Suppressor macrophage treated with lipopolysaccharide for 4 hours (primary cell): Measurements from ENCODE around the gene QSER1.
"Not testable (repeated sequence)": the region's sequence is repeated elsewhere in the genome, so short reads cannot be mapped to it uniquely, and the experiment has no call there.

Experiments
- DNase-seq: peaks from one replicate; pipeline ENCODE4 v3.0.0-alpha.2; 2020

The QSER1 gene

GRCh38 chr11:32937283-32937682 is 44.7 kb downstream of the QSER1 start:
- not testable (repeated sequence) for DNase-seq

- peak; percentile 33 for DNase-seq
Measured at GRCh38 chr11:32939046-32939445, 46.4 kb downstream of the QSER1 start.

DNA sequence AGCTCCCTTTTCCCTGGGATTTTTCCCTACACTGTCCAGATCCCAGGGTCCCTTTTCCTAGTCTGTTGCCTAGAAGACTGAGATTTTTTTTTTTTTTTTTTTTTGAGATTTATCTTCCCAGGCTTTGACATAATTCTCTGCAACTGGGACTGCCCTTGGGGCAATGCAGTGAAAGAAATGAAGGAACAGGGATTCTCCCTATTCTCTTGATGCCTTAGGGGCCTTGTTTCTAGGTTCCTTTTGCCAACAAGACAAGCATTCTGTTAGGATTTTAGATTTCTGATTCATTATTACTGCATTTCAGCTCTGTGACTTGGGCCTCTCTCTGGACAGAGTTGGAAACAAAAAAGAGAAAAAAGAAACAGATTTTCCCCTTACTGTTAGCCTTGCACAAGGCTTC is 47.3 kb downstream of the QSER1 start:
- DNase-seq: no peak

- DNase-seq: peak; percentile 61
Measured at GRCh38 chr11:32940865-32941264, 48.3 kb downstream of the QSER1 start.

GRCh38 chr11:32947978-32948377 is 55.4 kb downstream of the QSER1 start:
- peak; percentile 46 for DNase-seq

- DNase-seq: no peak
Measured at GRCh38 chr11:32949739-32950138, 57.1 kb downstream of the QSER1 start.

DNA sequence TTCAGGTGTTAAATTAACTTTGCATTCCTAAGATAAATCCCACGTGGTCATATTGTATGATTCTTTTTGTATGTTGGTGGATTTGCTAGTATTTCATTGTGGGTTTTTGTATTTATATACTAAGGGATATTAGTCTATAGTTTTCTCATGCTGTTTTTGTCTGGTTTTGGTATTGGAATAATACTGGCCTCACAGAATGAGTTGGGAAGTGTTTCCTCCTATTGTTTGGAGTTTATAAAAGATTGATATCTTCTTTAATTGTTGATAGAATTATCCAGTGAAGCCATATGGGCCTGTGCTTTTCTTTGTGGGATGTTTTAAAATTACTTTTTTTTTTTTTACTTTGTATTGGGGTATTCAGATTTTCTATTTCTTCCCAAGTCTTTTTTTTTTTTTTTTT is 59.8 kb downstream of the QSER1 start:
- DNase-seq: no peak

GRCh38 chr11:32953700-32954099 is 61.1 kb downstream of the QSER1 start:
- DNase-seq: no peak

DNA sequence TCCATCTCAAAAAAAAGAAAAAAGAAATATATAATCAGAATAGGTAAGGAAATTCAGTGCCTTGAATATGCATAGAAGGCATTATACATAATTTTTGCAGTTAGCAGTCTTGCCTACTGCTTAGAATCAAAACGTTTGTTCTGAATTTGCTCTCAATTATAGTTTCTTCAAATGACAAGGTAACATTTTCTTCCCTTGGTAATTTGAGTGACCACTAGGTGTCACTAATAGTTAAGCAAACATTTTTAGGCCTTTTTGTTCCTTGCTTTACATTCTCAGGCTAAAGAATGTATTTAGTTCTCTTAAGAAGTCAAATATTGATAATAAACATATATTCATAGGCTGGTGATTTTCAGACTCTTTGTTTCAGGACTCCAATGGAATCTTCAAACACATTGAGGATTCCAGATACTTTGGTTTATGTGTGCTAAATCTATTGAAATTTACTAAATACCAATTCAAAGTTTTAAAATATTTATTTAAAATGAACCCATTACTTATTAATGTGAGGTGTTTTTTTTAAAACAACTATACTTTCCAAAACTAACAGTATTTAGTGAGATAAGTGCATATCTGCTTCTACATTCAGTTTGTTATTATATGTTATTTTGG is 68.0 kb downstream of the QSER1 start:
- peak; percentile 64 for DNase-seq

DNA sequence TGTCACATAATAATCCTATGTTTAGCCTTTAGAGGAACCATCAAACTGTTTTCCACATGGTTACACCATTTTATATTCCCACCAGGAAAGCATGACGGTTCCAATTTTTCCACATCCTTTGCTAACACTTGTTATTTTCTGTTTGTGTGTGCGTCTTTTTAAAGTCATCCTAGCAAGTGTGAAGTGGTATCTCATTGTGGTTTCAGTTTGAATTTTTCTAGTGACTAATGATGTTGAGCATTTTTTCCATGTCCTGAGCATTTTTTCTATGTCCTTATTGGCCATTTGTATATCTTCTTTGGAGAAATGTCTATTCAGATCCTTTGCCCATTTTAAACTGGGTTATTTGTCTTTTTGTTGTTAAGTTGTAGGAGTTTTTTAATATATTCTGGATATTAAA is 69.4 kb downstream of the QSER1 start:
- no peak for DNase-seq

DNA sequence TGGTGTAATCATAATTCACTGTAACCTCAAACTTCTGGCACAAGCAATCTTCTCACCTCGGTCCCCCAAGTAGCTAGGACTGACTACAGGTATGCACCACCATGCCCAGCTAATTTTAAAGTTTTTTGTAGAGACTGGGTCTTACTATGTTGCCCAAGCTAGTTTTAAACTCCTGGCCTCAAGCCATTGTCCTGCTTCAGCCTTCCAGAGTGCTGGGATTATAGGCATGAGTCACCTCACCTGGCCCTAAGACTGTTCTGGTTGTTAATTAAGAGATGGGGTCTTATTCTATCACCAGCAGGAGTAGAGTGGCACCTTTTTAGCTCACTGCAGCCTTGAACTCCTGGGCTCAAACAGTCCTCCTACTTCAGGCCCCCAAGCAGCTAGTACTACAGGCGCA is 71.1 kb downstream of the QSER1 start:
- DNase-seq: no peak

- no peak for DNase-seq
Measured at GRCh38 chr11:32968541-32968940, 75.9 kb downstream of the QSER1 start.

DNA sequence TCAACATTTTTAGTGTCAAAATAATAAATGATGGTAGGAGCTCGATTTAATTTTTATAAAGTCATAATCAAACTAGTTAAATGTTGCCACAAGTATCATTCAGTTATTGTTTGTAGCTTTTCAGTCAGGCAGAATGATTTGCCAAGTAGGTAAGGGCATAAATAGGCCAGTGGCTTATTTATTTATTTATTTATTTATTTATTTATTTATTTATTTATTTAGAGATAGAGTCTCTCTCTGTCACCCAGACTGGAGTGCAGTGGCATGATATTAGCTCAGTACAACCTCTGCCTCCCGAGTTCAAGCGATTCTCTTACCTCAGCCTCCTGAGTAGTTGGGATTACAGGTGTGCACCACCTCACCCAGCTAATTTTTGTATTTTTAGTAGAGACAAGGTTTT is 79.6 kb downstream of the QSER1 start:
- DNase-seq: not testable (repeated sequence)

DNA sequence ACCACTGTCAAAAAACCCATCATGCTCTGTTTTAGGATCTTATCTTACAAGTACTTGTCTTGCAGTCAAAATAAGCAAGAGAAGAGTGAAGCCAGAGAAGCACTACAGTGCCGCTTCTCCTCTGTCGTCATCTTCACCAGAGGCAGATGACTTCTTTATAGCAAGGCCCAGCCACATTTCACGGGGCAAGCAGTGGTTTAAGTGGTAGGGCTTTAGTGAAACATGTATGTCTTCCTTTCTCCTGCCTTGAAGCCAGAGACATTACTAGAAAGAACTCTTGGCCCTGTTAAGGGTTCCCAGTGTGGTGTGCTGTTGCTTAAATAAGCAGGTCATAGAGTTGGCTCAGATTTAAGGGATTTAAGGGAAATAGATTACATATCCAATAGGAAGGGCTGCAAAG is 80.2 kb downstream of the QSER1 start:
- DNase-seq: no peak

DNA sequence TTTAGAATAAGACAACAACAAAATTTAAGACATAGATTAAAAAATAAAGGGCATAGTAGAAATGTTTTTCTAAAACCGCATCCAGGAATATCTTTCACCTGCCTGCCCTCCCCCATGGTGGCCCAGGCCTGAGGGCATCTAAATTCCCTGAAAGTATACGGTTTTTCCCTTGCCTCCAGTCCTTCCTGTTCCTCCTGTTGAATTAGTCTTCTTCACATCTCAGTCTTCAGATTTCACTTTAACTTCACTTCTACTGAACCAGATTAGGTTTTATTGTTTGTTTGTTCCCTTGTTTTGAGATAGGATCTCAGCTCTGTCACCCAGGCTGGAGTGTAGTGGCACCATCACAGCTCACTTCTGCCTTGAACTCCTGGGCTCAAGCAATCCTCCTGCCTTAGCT is 90.0 kb downstream of the QSER1 start:
- no peak for DNase-seq

- no peak for DNase-seq
Measured at GRCh38 chr11:32983506-32983905, 90.9 kb downstream of the QSER1 start.

- DNase-seq: no peak
Measured at GRCh38 chr11:32985600-32985999, 93.0 kb downstream of the QSER1 start.

DNA sequence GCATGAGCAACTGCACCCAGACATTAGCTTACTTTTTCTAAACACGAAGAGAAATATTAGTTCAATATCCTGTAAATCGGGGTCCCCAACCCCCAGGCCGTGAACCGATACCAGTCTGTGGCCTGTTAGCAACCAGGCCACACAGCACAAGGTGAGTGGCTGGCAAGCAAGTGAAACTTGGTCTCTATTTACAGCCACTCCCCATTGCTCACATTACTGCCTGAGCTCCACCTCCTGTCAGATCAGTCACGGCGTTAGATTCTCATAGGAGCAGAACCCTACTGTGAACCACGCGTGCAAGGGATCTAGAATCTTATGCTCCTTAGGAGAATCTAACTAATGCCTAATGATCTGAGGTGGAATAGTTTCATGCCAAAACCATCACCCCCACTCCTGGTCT is 95.2 kb downstream of the QSER1 start:
- DNase-seq: no peak

DNA sequence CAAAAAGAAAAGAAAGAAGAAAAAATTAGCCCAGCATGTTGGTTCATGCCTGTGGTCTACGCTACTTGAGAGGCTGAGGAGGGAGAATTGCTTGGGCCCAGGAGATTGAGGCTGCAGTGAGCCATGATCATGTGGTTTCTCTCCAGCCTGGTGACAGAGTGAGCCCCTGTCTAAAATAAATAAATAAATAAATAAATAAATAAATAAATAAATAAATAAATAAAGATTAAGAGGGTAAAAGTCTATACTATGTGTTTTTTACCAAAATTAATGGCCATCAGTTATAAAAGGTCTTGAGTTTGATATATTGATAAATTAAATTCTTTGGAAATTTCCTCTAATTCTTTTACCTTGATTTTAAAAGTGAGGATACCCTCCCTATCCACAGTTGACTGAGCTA is 97.9 kb downstream of the QSER1 start:
- DNase-seq: no peak

GRCh38 chr11:32991427-32991826 is 98.8 kb downstream of the QSER1 start:
- DNase-seq: no peak

- no peak for DNase-seq
Measured at GRCh38 chr11:32991898-32992297, 99.3 kb downstream of the QSER1 start.

DNA sequence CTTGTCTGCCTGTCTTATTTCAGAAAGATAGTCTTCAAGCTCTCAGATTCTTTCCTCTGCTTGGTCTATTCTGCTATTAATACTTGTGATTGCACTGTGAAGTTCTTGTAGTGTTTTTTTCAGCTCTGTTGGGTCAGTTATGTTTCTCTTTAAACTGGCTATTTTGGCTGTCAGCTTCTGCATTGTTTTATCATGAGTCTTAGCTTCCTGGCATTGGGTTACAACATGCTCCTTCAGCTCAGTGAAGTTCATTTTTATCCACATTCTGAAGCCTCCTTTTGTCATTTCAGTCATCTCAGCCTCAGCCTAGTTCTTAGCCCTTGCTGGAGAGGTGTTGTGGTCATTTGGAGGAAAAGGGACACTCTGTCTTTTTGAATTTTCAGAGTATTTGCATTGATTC is 107.6 kb downstream of the QSER1 start:
- no peak for DNase-seq

- DNase-seq: no peak
Measured at GRCh38 chr11:33001281-33001680, 108.7 kb downstream of the QSER1 start.

GRCh38 chr11:33001751-33002542 is 109.3 kb downstream of the QSER1 start:
- DNase-seq: no peak

DNA sequence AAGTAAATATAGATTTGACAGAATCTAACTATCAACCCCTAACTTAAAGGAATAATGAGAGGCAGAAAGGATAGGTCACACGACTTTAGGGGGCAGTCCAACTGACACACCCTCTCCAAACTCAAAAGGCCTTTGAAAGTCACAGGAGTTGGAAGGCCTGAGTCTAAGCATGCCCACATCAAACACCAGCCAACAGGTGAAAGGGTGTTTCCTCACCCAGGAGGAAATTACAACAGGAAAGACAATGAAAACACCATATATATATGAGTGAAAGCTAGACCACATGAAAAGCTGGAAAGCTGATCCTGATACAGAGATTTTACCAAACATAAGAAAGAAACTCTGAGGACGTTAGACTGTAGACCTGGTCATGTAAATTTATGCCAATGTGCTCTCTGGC is 112.6 kb downstream of the QSER1 start:
- no peak for DNase-seq
